ENCODE results near the gene C17orf58.
"Not testable (repeated sequence)": the region's sequence is repeated elsewhere in the genome, so short reads cannot be mapped to it uniquely, and the experiment has no call there.

Gene C17orf58

DNA sequence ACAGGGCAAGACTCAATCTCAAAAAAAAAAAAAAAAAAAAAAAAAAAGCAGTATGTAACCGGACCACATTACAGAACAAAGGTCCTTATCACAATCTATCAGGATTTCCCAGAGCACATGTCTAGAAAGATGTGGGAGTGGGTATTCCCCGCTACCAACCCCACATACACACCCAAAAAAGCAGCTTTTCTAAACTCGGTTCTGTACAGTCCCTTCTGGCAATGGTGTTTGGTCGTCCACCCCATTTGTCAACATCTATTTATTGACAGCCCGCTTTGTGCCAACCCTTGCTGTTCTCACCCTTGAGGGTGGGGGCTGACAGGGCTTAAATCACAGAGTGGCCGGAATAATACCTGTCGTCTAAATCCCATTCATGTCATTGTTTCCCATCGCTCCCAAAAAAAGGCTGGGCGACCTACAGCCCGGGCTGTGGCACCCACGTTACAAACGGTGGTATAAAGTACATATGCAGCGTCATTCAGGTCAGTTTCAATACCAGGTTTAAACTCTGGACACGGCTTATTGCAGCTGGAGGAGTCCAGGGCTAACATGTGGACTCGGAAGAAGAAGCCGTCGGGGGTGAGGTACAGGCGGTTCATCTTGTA, 3.6 kb downstream of the C17orf58 start:
- in situ Hi-C loops (cut with HindIII; ENCODE audit: low sequenced_read_pairs), result no loop called here
- DNase-seq (ENCODE audit: low read depth), result no peak

DNA sequence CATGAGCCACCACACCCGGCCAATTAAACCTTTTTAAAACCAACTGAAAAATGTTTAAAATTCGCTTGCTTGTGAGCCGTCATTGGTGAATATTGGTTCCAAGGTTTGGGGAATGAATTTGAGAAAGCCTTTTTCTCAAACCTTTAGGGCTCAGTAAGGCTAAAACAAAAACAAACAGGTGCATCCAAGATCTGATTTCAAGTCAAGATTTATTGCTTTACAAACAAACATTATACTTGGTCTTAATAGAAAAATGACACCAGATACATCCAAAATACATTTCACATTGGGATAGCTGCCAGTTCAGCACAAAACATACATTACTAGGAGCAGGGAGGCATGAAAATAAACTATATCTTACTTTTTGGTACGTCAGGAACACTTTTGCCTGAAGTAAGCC, 5.4 kb downstream of the C17orf58 start:
- in situ Hi-C loops (cut with HindIII; ENCODE audit: low sequenced_read_pairs), result no loop called here
- no peak for DNase-seq (ENCODE audit: low read depth)
- TF ChIP-seq, protein P1, sequence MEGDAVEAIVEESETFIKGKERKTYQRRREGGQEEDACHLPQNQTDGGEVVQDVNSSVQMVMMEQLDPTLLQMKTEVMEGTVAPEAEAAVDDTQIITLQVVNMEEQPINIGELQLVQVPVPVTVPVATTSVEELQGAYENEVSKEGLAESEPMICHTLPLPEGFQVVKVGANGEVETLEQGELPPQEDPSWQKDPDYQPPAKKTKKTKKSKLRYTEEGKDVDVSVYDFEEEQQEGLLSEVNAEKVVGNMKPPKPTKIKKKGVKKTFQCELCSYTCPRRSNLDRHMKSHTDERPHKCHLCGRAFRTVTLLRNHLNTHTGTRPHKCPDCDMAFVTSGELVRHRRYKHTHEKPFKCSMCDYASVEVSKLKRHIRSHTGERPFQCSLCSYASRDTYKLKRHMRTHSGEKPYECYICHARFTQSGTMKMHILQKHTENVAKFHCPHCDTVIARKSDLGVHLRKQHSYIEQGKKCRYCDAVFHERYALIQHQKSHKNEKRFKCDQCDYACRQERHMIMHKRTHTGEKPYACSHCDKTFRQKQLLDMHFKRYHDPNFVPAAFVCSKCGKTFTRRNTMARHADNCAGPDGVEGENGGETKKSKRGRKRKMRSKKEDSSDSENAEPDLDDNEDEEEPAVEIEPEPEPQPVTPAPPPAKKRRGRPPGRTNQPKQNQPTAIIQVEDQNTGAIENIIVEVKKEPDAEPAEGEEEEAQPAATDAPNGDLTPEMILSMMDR (IDR thresholded peaks at IDR 0.05; ENCODE audit: low read depth, low read length, missing control alignments), result no peak
- H3K4me3 ChIP-seq (ENCODE audit: low read depth, low read length), result no peak overlapping the region

More for the DNA sequence above, 3.6 kb downstream of the C17orf58 start:
- H3K4me3 ChIP-seq (ENCODE audit: low read depth, low read length), result peak overlapping the region; percentile 71
- TF ChIP-seq, protein P1 (IDR thresholded peaks at IDR 0.05; ENCODE audit: low read depth, low read length, missing control alignments), result no peak

DNA sequence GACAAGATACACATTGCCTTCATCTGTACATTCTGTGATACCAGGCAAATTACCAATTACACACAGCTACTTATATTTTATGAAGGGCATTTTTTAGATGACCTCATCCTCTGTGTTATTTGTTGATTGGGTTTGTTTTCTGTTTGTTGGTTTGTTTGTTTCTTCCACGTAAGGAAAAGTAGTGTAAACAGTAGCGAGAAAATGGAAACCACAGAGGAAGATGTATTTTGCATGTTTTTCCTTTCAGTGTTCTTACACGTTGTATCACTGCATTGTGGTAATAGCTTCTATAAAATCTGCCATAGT, 12.9 kb downstream of the C17orf58 start:
- TF ChIP-seq, protein P1 (IDR thresholded peaks at IDR 0.05; ENCODE audit: low read depth, low read length, missing control alignments), result no peak
- no peak overlapping the region for H3K4me3 ChIP-seq (ENCODE audit: low read depth, low read length)
- in situ Hi-C loops (cut with HindIII; ENCODE audit: low sequenced_read_pairs), result no loop called here
- no peak for DNase-seq (ENCODE audit: low read depth)

DNA sequence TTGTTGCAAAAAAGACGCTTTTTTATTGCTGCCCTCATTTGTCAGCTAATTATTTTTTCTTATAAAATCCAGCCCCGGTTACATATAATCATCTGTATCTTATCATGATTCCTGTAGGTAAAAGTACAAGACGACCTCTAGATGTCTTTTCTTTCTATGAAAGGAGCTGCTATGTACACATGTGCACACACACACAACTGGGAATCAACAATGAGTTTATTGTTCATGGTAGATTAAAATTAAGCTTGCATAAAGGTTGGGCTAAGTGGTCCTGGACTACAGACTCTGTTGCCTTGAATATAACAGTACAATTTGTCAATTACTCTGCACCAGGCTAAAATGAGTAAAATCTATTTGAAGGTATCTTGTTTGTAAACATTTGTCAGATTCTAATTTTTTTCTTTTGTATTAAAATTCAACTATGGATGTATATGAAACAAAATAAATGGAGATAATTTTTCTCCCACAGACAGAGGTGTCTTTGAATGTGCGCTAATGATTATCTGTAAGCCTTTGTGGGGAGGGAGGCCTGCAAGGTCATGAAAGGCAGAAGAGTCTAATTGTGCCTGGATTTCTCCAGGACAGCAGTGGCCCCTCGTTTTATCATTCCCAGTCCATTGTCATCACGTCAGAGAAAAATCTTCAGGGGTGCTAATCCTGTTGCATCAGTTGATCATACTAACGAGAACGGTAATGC, 13.4 kb downstream of the C17orf58 start:
- TF ChIP-seq, protein P1 (IDR thresholded peaks at IDR 0.05; ENCODE audit: low read depth, low read length, missing control alignments), result no peak
- DNase-seq (ENCODE audit: low read depth), result no peak
- H3K4me3 ChIP-seq (ENCODE audit: low read depth, low read length), result no peak overlapping the region
- in situ Hi-C loops (cut with HindIII; ENCODE audit: low sequenced_read_pairs), result no loop called here

DNA sequence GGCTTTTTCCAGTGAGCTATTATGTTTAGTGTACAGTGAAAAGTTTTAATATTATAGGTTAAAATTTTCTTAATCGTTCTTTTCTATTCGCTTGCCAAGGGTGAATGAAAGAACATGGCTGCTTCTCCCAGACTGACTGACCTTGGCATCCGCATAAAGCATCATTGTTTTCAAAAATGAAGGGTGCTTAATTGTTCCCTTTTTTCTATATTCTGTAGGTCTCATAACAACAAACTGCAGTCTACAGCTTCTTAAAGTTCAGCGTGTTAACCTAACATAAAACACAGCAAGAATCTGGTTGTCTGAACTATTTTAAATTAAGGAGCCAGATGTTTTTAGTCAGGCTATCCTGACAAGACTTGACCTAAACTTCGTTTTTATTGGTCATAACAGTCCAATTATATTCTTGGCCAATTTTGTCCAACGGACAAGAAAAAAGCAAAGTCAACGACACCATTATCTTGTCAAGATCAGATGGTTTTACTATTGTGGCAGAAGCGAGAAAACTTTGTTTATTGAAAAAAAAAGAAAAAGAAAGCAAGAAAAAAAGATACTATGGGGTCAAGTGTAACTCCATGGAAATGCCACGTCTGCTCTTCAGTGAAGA, 14.1 kb downstream of the C17orf58 start:
- TF ChIP-seq, protein P1 (IDR thresholded peaks at IDR 0.05; ENCODE audit: low read depth, low read length, missing control alignments), result no peak
- no peak for DNase-seq (ENCODE audit: low read depth)
- no peak overlapping the region for H3K4me3 ChIP-seq (ENCODE audit: low read depth, low read length)
- in situ Hi-C loops (cut with HindIII; ENCODE audit: low sequenced_read_pairs), result no loop called here

DNA sequence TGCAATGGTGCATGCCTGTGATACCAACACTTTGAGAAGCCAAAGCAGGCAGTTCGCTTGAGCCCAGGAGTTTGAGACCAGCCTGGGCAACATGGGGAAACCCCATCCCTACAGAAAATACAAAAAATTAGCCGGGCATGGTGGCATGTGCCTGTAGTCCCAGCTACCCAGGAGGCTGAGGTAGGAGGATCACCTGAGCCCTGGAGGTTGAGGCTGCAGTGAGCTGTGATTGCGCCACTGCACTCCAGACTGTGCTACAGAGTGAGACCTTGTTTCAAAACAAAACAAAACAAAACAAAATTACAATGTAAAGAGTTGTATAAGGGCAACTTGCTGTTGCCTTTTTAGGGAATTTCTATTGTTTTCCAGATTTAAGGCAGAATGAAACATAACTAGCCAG, 15.4 kb downstream of the C17orf58 start:
- H3K4me3 ChIP-seq (ENCODE audit: low read depth, low read length); DNase-seq (ENCODE audit: low read depth); in situ Hi-C loops (cut with HindIII; ENCODE audit: low sequenced_read_pairs): not testable (repeated sequence)

DNA sequence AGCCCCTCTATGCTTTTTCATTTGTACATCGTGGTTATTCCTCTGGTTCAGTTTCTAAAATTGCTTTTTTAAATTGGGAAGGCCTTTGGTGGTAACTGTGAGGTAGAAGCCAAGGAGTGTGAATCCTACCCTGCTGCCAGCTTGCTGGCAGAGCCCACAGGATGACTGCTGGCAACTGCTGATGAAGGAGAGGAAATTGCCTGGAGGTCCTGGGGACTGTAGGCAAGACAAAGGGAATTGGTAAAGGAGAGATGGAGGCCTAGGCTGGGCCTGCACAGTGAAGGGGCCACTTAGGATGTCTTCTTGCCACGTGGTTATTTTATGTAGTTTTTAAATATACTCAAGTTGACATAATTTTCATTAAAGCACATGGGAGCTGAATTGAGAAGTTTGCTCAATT, 15.8 kb downstream of the C17orf58 start:
- TF ChIP-seq, protein P1 (IDR thresholded peaks at IDR 0.05; ENCODE audit: low read depth, low read length, missing control alignments), result no peak
- no peak for DNase-seq (ENCODE audit: low read depth)
- H3K4me3 ChIP-seq (ENCODE audit: low read depth, low read length), result no peak overlapping the region
- in situ Hi-C loops (cut with HindIII; ENCODE audit: low sequenced_read_pairs), result no loop called here

DNA sequence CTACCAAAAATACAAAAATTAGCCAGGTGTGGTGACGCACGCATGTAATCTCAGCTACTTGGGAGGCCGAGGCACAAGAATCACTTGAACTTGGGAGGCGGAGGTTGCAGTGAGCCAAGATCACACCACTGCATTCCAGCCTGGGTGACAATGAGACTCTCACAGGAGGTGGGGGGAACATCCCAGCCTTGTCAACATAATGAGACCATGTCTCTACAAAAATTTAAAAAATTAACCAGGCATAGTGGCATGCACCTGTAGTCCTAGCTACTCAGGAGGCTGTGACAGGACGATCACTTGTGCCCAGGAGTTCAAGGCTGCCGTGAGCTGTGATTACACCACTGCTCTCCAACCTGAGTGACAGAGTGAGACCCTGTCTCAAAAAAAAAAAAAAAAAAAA, 20.0 kb downstream of the C17orf58 start:
- DNase-seq (ENCODE audit: low read depth); H3K4me3 ChIP-seq (ENCODE audit: low read depth, low read length); in situ Hi-C loops (cut with HindIII; ENCODE audit: low sequenced_read_pairs): not testable (repeated sequence)
